Stimulated activated CD4-positive, alpha-beta T cell treated with anti-CD3 and anti-CD28 coated beads, Interleukin-4, amount 100 ng/mL, for 4 hours (primary cell): ENCODE data around the gene COG1.
A peak's percentile ranks its signal among the peaks of the same experiment; 100 is the strongest.

ENCODE experiments used
- DNase-seq, 2 experiments: peaks; one replicate each; pipeline ENCODE4 v3.0.0-alpha.2; 2020

COG1 gene

DNA sequence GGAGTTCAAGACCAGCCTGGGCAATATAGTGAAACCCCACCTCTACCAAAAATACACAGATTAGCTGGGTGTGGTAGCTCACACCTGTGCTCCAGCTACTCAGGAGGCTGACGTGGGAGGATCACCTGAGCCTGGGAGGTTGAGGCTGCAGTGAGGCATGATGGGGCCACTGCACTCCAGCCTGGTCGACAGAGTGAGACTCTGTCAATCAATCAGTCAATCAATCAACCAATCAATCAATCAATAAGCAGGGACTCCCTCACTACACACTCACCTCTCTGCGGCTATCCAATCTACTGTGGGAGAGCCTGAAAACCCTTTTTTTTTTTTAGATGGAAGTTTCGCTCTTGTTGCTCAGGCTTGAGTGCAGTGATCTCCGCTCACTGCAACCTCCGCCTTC is 37.2 kb downstream of the COG1 start:
- no peak for DNase-seq

DNA sequence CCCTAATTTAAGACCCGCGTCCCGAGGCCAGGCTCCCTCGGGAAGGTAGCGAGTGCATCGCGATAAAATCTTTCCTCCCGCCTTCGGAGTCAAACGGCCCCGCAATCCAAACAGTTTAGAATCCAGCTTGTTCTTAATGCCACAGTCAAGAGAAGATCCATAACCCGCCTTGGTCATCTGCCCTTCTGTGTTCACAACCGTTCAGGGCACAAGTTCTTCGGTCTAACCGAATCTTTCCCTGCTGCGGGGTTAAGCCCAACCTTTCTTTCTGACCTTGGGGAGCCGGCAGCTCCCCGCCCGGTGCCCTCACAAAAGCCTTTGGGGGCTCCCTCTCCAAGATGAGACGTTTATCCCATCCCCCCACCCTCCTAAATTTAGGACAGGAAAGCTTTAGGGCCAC is 38.5 kb downstream of the COG1 start:
- no peak for DNase-seq

GRCh38 chr17:73231841-73232586 is 39.2 kb downstream of the COG1 start:
- DNase-seq: peak; percentile 97 to 98

DNA sequence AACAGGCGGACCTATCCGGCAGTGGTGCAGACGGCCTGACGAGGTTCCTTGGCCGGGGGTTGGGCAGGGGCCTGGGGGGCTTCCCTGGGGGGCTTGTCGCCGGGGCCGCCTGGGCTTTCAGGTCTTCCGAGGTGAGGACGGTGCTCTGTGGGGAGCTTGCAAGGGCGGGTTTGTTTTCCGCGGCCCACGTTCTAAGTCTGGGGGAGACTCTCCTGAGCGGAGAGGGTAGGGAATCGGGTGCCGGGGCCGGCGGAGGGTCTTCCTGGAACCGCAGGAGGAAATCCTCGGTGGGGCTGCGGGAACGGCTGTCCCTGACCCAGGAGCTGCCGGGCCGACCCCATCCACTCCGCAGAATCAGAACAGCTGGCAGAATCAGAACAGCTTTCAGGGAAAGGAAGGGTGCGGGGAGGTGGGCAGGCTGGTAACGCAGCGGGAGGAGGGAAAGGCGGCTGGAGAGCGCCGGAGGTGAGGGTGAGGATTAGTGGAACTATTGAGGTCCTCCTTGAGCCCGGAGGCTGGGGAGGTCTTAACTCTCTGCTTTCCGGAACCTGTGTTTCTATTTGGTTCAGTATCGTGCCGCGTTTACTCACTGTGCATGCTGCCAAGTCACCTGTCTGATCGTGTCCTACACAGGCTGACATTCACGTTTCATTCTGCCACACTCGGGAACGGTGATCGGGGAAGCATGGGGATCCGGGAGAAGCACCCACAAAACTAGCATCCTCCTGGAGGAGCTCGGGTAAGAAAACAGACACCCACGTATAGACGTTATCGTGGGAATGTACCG is 39.9 kb downstream of the COG1 start:
- DNase-seq: peak; percentile 18 to 24

- no peak for DNase-seq
Measured at GRCh38 chr17:73234736-73235135, 41.9 kb downstream of the COG1 start.

- DNase-seq: no peak
Measured at GRCh38 chr17:73237714-73238113, 44.9 kb downstream of the COG1 start.

DNA sequence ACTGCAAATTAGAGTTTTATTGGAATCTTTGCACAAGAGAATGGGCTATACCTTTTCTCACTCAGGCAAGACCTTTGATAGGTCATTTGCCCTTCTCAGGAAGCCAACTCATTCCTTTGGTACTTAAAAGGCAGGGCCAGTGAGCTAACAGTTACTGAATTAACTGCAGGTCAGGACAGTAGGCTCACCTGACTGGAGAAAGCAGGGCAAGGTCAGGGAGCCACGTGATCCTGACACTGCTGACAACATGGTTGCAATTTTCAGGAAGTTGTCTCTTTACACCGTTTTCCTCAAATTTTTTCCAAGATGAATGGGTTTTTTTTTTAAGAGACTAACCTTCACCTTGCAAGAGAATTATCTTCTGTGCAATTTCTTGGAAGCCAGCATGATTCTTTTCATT is 47.7 kb downstream of the COG1 start:
- no peak for DNase-seq

- DNase-seq: no peak
Measured at GRCh38 chr17:73247726-73248125, 54.9 kb downstream of the COG1 start.

- DNase-seq: no peak
Measured at GRCh38 chr17:73248532-73248931, 55.7 kb downstream of the COG1 start.

DNA sequence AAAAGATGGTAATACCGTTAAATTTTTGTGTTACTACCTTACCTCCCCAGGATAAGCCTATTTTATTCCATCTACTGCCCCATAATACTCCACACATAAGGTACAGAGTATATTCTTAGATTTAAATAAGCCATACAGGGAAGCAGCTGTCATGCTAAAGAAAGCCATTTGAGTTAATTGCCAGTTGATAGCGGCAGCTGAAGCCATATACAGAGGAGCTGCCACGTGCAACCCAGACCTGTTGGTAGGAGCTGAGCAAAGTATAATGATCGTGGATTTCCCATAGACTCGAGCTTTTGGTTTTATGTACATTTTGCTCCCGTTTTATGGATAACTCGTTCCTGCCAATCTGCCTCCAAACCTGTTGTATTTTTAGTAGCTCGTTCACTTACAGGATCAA is 56.8 kb downstream of the COG1 start:
- no peak for DNase-seq

- no peak for DNase-seq
Measured at GRCh38 chr17:73250851-73251640, 58.2 kb downstream of the COG1 start.

DNA sequence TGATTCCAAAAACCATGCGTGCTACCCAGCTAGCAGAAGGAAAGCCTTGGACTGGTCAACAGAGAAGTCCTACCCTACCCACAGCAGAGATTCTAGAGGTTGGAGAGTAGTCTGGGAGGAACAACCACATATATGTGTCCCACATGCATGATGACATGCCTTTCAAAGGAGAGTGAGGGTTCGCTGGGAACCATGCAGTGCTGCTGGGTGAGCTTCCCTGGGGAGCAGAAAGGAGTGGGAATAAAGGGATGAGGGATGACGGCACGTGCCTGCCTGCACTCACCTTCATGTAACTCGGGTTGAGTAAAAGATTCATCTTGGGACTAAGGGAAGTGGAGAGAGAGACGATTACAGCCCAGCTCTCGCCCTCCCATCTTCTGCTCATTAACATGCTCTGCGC is 59.0 kb downstream of the COG1 start:
- no peak for DNase-seq

DNA sequence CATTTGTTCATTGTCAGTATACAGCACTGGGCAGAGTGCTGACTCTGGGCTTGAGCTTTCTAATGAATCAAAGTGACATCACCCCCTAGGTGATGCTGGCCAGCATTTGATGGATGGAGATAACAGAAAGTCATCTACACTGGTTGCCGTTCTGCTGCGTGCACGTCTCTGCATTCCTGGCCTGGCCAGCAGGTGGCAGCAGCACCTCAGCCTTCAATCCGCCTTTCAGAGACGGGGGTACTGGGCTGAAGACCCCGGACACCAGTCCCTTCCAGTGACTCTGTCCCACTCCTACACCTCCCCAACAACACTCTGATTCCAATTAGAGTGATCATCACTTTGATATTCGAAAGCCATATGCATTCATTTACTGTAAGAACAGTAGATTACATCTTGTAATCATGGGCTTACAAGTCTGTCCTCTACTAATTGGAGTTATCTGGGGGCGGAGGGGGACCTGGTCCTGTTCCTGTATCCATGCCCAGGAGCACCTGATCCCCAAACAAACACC is 62.9 kb downstream of the COG1 start:
- peak; percentile 32 to 53 for DNase-seq

DNA sequence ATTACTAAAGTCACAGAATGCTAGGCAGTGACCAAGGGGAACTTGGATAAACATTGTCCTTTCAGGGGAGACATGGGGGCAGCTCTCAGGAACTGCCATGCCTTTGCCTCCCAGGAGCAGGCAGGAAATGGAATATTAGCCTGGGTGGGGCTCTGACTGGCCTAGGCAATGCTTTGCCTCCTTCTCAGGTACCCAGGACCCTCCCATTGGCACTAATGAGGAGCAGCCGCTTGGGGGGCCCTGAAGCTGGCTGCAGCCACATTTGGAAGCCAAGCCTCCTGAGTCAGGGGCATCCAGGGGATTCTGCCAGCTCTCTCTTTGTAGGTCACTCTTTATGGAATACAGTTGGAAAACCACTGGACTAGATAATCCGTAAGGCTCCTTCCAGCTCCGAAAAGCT is 63.4 kb downstream of the COG1 start:
- DNase-seq: no peak

- DNase-seq: no peak
Measured at GRCh38 chr17:73257516-73257915, 64.7 kb downstream of the COG1 start.
